ENCODE data around the gene PRRT4. TPM values are rescaled to one million over a fixed set of nuclear protein-coding genes. Genes with fewer than 3 reads are reported as not detected.

The PRRT4 gene
- polyA plus RNA-seq, 1 donor, result 0.81 TPM

- DNase-seq, result no peak
Measured at GRCh38 chr7:128374041-128374440, 12.6 kb upstream of the PRRT4 start.

DNA sequence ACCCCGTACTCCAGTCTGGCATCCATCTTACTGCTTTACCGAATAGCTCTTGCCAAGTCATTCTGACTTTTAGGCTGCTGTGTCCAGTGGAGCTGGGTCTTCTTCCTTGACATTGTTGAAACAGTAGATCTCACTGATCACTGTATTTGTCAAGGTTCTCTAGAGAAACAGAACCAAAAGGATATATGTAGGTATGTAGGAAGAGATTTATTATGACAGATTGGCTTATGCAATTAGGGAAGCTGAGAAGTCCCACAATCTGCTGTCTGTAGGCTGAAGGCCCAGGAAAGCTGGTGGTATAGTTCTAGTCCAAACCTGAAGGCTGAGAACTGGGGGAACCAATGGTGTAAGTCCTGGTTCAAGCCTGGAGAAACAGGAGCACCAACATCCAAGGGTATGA lies 12.1 kb upstream of the PRRT4 start:
- DNase-seq, result no peak

DNA sequence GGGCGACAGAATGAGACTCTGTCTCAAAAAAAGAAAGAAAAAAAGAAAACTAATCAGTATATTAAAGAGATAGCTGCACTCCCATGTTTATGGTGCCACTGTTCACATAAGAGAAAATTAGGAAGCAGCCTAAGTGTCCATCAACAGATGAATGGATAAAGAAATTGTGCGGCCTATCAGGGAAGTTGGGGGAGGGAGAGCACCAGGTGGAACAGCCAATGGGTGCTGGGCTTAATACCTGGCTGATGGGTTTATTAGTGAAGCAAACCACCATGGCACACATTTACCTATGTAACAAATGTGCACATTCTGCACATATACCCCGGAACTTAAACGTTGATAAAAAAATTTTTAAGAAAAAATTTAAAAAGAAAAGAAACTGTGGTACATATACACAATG lies 9.0 kb upstream of the PRRT4 start:
- DNase-seq, result no peak

GRCh38 chr7:128366986-128367385 lies 5.5 kb upstream of the PRRT4 start:
- DNase-seq, result no peak

DNA sequence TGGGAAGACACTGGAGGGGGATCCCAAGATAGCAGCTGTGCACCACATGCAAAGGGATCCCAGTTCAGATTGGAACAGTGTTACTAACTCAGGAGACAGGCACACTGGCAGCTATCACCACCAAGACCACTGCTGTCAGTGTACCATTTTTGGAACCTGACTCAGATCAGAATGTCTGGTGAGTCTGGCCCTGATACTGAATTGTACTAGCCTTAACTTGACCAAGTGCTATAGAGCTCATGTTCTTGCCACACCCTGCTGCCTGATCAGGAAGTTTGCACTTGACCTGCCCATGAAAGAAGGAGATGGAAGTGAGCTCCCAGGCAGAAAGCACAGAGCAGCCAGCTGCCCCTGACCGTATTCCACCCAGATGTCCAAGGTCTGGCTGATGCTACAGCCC lies 4.8 kb upstream of the PRRT4 start:
- no peak for DNase-seq

DNA sequence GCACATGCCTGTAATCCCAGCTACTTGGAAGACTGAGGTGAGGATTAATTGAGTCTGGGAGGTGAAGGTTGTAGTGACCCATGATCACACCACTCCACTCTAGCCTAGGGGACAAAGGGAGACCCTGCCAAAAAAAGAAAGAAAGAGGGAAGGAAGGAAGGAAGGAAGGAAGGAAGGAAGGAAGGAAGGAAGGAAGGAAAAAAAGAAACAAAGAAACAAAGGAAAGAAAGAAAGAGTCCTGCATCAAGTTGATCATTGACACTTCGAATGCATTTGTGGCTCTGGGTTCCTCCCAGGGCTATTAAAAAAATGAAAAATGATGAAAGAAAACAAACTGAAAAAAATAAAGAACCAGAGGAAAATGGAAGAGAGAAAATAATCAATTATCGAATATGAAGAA lies 3.9 kb upstream of the PRRT4 start:
- DNase-seq, result no peak

DNA sequence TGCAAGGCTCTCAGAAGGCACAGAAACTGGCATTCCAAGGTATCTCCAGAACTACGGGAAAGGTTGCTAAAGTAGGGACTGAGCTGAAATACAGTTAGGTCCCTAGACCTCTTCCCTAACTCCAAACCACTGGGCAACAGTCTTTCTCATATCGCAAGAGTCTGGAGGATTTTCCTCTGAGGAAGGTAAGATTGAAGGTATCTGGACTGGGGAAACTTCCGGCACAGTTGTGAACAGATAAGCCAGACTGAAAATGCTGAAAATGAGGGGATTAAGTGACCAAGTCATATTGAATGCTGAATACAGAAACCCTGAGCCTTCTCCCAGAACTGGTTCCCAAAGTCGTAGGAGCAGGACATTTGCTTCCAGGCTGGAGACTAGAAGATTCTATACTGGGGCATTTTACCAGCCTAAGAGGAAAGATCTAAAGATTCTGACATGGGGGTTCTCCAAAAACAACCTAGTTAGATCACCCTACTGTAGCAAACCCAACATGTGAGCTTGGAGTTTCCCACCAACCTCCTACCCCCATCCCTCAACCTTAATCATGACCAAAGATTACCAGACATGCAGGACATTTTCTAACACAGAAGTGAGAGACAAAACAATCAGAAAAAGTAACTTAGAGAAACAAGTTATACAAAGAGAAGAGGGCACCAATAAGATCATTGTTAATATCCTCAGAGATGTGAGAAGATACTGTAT lies 2.8 kb upstream of the PRRT4 start:
- DNase-seq, result no peak

- DNase-seq, result no peak
Measured at GRCh38 chr7:128363261-128363721, 1.8 kb upstream of the PRRT4 start.

- no peak for DNase-seq
Measured at GRCh38 chr7:128362670-128363069, 1.2 kb upstream of the PRRT4 start.

GRCh38 chr7:128360359-128360678 lies 1.2 kb downstream of the PRRT4 start:
- no peak for DNase-seq

- DNase-seq, result no peak
Measured at GRCh38 chr7:128359939-128360338, 1.6 kb downstream of the PRRT4 start.

- DNase-seq, result no peak
Measured at GRCh38 chr7:128359336-128359735, 2.2 kb downstream of the PRRT4 start.

GRCh38 chr7:128358233-128358632 lies 3.3 kb downstream of the PRRT4 start:
- DNase-seq, result no peak

GRCh38 chr7:128357217-128357613 lies 4.3 kb downstream of the PRRT4 start:
- no peak for DNase-seq

GRCh38 chr7:128356546-128357216 lies 4.8 kb downstream of the PRRT4 start:
- no peak for DNase-seq

- no peak for DNase-seq
Measured at GRCh38 chr7:128353610-128354009, 7.9 kb downstream of the PRRT4 start.

- no peak for DNase-seq
Measured at GRCh38 chr7:128353189-128353588, 8.3 kb downstream of the PRRT4 start.

DNA sequence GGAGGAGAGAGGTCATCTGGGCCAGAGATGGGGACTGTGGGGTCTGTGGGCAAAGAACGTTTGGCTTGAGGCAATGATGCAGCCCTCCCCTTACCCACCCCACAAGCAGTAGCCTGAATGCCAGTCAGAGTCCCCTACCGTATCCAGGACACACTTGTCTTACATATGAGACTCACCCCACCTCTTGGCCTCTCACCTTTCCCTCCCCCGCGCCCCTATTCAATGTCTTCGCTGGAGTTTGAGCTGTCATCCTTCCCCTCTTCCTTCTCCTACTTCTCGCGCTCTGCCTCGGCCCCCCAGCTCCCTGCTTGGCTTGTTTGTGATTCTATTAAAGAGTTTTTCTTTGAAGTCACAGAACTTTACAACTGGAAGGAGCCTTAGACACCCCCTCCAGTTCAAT lies 8.9 kb downstream of the PRRT4 start:
- no peak for DNase-seq

DNA sequence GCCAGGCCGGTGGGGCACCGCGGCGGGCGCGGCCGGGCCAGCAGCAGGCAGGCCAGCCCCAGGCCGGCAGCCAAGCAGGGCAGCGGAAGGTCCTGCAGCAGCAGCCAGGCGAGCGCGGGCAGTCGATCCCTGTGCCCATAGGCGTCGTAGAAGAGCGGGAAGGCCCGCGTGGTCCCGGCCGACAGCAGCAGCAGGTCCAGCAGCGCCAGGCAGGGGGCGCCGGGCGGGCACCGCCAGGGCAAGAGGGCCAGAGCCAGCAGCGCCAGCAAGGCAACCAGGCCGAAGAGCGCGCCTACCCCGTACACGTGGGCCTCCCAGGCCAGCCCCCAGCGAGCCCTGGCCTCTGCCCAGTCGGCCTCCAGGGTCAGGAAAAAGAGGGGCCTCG lies 9.3 kb downstream of the PRRT4 start:
- no peak for DNase-seq

GRCh38 chr7:128351296-128352152 lies 10.0 kb downstream of the PRRT4 start:
- no peak for DNase-seq

DNA sequence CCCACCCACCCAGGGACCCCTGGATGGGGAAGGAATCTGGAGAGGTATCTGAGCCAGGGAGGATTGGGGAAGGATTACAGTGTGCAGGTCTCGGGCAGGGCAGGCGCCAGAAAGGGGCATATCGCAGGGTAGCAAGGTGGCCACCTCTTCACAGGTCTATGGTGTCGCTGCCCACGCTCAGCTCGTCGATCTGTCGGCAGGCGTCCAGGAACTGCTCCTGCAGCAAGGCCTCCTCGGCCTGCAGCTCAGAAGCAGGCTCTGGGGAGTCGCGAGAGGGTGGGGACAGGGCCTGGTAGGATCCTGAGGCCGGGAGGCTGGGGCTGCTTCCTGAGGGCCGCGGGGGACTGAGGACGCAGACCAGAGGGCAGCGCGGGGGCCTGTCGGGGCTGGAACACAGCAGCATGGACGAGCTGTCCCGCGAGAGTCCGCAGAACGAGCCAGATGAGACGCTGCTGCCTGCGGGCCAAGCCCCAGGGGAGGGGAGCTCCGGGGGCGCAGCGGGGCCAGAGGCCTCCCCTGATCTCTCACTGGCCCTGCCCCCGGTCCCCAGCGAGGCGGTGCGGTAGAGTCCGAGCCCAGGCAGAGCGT lies 10.7 kb downstream of the PRRT4 start:
- DNase-seq, result no peak

- DNase-seq, result no peak
Measured at GRCh38 chr7:128349466-128349825, 12.0 kb downstream of the PRRT4 start.

GRCh38 chr7:128347647-128348097 lies 13.8 kb downstream of the PRRT4 start:
- peak; percentile 55 for DNase-seq
